22Rv1 (cell line): Measurements from ENCODE around the gene TCF7L1.

Experiments used
- ZFX ChIP-seq: fragments of 450-650 bp; IDR thresholded peaks from 2 replicates; pipeline ENCODE4 v1.6.1; 2017; ENCODE audit warnings: antibody characterized with exemption, borderline replicate concordance
- TF ChIP-seq, protein P1 (sequence below): fragments of 450-650 bp; IDR thresholded peaks from 2 replicates; pipeline ENCODE4 v1.5.1; 2017; ENCODE audit warnings: mild to moderate bottlenecking

- TF ChIP-seq, protein P1, sequence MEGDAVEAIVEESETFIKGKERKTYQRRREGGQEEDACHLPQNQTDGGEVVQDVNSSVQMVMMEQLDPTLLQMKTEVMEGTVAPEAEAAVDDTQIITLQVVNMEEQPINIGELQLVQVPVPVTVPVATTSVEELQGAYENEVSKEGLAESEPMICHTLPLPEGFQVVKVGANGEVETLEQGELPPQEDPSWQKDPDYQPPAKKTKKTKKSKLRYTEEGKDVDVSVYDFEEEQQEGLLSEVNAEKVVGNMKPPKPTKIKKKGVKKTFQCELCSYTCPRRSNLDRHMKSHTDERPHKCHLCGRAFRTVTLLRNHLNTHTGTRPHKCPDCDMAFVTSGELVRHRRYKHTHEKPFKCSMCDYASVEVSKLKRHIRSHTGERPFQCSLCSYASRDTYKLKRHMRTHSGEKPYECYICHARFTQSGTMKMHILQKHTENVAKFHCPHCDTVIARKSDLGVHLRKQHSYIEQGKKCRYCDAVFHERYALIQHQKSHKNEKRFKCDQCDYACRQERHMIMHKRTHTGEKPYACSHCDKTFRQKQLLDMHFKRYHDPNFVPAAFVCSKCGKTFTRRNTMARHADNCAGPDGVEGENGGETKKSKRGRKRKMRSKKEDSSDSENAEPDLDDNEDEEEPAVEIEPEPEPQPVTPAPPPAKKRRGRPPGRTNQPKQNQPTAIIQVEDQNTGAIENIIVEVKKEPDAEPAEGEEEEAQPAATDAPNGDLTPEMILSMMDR, result no peak
- no peak for TF ChIP-seq ZFX
Observed at GRCh38 chr2:85137156-85137555, 4.0 kb downstream of the TCF7L1 start.
